ENCODE data around the gene MAGI3.
A peak's percentile ranks its signal among the peaks of the same experiment; 100 is the strongest.
"Not testable (repeated sequence)": the region's sequence is repeated elsewhere in the genome, so short reads cannot be mapped to it uniquely, and the experiment has no call there.

The MAGI3 gene

GRCh38 chr1:113444857-113445256 lies 54.5 kb downstream of the MAGI3 start:
- DNase-seq, result no peak

- no peak for DNase-seq
Observed at GRCh38 chr1:113451710-113452109, 61.4 kb downstream of the MAGI3 start.

GRCh38 chr1:113452921-113453770 lies 62.8 kb downstream of the MAGI3 start:
- peak; percentile 23 for DNase-seq

GRCh38 chr1:113453771-113454083 lies 63.4 kb downstream of the MAGI3 start:
- no peak for DNase-seq

DNA sequence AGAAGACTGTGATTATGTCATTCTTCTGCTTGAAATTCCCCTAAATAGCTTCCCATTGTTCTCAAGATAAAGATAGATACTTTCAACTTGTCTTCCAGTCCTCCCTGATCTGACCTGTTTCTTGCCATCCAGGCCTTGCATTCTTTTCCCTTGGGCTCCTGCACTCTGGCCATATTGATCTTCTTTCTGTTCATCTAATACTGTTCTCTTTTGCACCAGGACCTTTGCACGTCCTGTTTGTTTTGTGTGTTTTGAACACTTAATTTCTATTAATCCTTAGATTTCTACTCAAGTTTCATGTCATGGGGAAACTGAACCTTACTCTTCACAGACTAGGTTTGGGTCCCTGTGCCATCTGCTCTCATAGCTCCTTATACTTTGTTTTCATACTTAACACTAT lies 65.1 kb downstream of the MAGI3 start:
- DNase-seq, result no peak

- no peak for DNase-seq
Observed at GRCh38 chr1:113456967-113457366, 66.7 kb downstream of the MAGI3 start.

- no peak for DNase-seq
Observed at GRCh38 chr1:113459279-113459678, 69.0 kb downstream of the MAGI3 start.

GRCh38 chr1:113467991-113468390 lies 77.7 kb downstream of the MAGI3 start:
- DNase-seq, result no peak

DNA sequence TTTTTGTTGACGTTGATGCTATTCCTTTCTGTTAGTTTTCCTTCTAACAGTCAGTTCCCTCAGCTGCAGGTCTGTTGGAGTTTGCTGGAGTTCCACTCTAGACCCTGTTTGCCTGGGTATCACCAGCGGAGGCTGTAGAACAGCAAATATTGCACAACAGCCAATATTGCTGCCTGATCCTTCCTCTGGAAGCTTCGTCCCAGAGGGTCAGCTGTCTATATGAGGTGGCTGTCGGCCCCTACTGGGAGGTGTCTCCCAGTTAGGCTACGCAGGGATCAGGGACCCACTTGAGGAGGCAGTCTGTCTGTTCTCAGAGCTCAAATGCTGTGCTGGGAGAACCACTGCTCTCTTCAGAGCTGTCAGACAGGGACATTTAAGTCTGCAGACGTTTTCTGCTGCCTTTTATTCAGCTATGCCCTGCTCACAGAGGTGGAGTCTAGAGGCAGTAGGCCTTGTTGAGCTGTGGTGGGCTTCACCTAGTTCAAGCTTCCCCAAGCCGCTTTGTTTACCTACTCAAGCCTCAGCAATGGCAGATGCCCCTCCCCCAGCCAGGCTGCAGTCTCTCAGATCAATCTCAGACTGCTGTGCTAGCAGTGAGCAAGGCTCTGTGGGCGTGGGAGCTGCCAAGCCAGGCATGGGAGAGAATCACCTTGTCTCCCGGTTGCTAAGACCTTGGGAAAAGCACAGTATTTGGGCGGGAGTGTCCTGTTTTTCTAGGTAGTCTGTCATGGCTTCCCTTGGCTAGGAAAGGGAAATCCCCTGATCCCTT lies 88.3 kb downstream of the MAGI3 start:
- not testable (repeated sequence) for DNase-seq

DNA sequence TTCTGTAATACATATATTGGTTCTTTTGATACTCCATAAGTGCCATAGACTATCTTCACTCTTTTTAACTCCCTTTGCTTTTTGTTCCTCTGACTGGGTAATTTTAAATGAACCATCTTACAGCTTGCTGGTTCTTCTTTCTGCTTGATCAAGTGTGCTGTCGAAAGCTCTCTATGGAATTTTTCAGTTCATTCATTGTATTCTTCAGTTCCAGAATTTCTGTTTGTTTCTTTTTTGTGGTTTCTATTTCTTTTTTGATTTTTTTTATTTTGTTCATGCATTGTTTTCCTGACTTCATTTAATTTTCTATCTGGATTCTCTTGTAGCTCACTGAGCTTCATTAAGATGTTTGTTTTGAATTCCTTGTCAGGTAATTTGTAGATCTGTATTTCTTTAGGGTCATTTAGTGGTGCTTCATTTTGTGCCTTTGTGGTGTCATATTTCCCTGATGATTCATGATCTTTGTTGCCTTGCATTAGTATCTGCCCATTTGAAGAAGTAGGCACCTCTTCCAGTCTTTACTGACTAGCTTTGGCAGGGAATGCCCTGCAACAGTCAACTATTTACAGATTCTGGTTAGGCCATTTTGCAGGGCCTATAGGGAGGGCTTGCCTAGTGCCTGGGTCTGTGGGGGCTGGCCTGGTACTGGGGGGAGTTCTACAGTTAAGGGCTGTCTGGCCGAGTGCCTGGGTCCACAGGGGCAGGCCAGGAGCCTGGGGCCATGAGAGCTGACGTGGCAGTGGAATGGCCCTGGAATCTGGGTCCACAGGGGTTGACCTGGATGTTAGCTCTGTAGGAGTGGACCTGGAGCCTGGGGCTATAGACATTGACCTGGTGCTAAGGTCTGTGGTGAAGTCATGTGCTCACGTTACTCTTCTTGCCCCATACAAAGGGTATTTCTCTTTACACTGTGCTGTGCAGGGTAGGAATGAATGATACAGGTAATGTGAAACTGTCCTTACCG lies 89.7 kb downstream of the MAGI3 start:
- no peak for DNase-seq

DNA sequence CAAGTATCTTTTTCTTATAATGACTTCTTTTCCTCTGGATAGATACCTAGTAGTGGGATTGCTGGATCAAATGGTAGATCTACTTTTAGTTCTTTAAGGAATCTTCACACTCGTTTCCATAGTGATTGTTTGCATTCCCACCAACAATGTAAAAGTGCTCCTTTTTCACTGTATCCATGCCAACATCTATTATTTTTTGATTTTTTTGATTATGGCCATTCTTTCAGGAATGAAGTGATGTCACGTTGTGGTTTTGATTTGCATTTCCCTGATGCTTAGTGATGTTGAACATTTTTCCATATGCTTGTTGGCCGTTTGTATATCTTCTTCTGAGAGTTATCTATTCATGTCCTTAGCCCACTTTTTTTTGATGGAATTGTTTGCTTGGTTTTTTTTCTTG lies 94.8 kb downstream of the MAGI3 start:
- DNase-seq, result not testable (repeated sequence)

GRCh38 chr1:113488576-113489177 lies 98.4 kb downstream of the MAGI3 start:
- no peak for DNase-seq

GRCh38 chr1:113490384-113490783 lies 100.1 kb downstream of the MAGI3 start:
- no peak for DNase-seq

DNA sequence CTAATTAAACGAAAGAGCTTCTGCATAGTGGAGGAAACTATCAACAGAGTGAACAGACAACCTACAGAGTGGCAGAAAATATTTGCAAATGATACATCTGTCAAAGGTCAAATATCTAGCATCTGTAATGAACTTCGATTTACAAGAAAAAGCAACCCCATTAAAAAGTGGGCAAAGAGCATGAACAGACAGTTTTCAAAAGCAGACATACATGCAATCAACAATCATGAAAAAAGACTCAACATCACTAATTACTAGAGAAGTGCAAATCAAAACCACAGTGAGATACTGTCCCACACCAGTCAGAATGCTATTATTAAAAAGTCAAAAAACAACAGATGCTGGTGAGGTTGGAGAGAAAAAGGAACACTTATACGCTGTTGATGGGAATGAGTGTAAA lies 103.2 kb downstream of the MAGI3 start:
- no peak for DNase-seq

DNA sequence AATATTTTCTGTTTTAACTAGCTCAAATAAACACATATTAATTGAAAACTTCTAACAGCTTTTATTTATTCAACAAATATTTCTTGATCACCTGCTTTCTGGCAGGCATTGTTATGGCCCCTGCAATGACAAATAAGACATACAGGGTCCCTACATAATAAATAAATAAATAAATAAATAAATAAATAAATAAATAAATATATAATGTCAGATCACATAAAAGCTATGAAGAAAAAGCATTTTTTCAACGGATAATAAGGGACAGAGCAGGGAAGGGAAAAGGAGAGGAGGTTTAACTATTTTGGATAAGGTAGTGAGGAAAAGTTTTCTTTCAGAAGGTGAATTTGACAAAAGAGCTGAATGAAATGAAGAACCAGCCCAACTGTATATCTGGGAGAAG lies 115.0 kb downstream of the MAGI3 start:
- no peak for DNase-seq

DNA sequence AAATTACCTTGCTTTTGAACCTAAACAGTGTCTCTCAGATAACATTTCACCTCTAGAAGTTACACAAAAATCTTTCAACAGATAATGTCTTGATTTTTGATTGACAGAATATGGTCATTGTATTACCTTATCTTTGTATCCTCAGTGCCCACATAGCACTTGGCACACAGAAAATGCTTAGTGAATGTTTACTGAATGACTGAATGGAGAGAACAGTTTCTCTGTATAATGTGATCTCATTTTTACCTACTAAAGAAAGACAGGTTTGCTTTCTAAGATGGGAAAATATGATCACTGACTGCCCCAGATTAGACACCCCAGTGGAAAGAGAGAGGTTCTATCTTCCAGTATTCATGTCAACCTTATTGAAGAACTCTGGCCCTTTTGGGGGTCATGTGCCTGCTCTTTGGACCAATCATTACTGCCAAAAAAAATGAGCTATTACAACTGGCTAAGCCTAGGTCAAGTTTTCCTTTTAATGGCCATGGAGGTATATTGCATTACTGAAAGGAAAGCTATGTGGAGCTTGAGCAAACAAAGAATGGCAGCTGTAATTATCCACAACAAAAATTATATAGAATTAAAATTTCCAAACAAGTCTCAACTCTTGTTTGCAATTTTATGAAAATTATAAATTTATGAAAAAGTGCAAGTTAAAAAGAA lies 117.4 kb downstream of the MAGI3 start:
- DNase-seq, result no peak

- DNase-seq, result no peak
Observed at GRCh38 chr1:113508364-113509164, 118.2 kb downstream of the MAGI3 start.

DNA sequence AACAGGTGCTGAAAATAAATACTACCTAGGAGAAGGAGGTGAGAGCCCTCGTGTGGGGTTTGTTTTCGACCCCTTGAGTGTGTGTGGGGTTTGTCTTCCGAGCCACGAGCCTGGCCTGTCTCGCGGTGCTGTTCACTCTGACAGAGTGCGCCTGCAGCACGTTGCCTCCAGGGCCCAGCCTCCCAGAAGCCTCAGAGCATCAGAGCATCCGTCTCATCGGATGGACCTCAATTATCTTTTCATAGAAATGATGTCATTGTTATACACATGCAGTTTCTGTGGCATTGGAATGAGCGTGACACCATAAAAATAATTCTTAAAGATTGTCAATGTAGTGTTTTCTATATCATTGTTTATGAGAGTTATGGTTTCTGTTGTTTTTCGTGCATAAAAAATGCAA lies 119.5 kb downstream of the MAGI3 start:
- not testable (repeated sequence) for DNase-seq

GRCh38 chr1:113511269-113511668 lies 121.0 kb downstream of the MAGI3 start:
- DNase-seq, result no peak

DNA sequence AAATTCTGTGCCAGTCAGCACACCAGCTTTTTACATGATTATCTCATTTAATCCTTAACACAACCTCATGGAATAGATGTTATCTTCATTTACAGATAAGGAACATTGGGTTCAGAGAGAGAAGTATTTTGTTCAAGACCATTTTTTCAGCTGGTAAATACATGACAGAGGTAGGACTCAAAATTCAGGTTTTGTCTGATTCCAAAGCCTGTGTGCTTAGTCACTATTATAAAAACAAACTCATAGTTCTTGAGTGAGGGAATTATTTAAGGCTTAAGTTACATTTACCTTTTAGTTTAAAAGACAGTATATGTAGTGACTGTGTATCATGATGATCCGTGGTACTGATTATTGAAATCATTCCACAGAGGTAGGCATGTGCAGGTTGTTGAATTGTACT lies 125.2 kb downstream of the MAGI3 start:
- DNase-seq, result no peak

- no peak for DNase-seq
Observed at GRCh38 chr1:113517346-113517745, 127.0 kb downstream of the MAGI3 start.

Measured in left hindlimb (tissue), 1 donor.